ENCODE results near the gene EREG. TPM values are rescaled to one million over a fixed set of nuclear protein-coding genes. Genes with fewer than 3 reads are reported as not detected.

Gene EREG
- total RNA-seq, 2 experiments from 2014 or later = not detected

DNA sequence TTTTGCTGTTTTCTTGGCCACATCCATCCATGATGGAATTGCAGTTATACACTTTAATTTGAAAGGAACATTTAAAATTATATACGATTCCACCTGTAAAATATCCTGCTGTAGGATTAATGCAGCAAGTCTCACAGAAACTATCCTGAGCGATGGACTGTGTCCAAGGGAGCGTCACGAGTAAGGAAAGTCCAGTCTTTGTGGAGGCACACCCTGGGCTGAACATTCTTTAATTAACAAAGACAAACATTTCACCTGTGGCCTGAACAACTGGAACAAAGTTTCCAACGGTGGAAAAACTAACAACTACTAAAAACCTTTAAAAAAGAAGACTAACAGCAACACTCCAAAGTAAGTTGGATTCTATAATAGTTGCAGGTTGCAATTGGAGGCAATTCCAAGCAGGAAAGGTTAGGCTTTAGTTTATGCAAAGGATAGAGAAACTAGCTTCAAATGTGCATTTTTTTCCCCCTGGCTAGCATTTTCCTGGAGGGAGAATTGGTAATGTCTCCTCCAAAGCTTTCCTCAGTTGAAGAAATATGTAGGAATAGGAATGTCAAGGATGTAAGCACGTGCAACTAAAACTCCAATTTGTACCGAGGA lies 11.0 kb downstream of the EREG start:
- H3K27ac Mint-ChIP-seq = no peak overlapping the region
- ATAC-seq (no peak), DNase-seq (no peak)
- no peaks in the 10 kb centered on the region for H3K4me1 Mint-ChIP-seq (ENCODE audit: low read depth)
- H3K9me3 Mint-ChIP-seq (ENCODE audit: insufficient read depth) = no peaks in the 10 kb centered on the region
- CTCF ChIA-PET = interaction anchor here (0.6 to 4.0 kb wide), 6 partner anchors 56 to 247 kb away, joined by 3 to 27 read pairs (median 4); no protein-coding TSS in a partner anchor
- H3K4me3 Mint-ChIP-seq = no peak overlapping the region
- H3K27me3 Mint-ChIP-seq (ENCODE audit: low read depth) = peaks cover 6% of the 10 kb centered on the region
- H3K36me3 Mint-ChIP-seq (ENCODE audit: low read depth) = no peaks in the 10 kb centered on the region
- POLR2A ChIA-PET = no interaction called here

DNA sequence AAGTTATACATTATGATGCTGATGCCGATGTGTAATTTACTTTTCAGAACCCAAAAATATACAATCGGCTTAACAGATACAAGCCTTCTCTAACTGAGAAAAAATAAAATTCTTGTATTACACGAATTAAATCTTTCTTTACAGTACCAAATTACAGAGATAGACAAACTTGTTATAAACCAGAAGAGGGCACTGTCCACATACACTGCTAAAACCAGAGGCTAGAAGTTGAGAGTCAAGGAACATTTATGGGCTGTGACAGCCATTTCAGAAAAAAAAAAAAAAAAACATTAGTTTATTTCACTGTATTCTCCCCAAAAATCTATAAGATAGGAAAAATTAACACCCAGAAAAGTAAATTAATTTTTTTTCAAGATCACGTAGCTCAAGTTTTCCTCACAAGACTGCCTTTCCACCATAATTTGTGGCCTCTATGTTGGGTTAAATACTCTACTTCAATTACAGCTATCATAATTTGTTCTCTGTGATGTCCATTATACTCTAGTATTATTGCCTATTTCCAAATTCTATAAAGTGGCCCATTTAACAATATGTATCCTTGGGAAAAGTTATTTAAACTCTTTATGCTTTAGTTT lies 12.0 kb downstream of the EREG start:
- ATAC-seq = no peak

DNA sequence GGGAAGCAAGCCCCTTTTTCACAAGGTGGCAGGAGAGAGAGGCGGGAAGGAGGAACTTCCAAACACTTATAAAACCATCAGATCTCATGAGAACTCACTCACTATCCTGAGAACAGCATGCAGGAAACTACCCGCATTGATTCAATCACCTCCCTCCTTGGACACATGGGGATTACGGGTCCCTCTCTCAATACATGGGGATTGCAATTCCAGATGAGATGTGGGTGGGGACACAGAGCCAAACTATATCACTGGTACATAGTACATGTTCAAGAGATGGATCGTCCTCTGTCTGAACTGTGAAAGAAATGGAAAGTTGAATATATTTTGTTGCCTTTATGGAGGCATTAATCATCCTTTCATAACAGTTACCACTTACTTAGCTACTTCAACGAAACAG lies 12.8 kb downstream of the EREG start:
- Mint-ChIP-seq H3K4me3 (no peak overlapping the region), H3K27ac (no peak overlapping the region), H3K27me3 (ENCODE audit: low read depth) (peaks cover 6% of the 10 kb centered on the region), H3K36me3 (ENCODE audit: low read depth) (no peaks in the 10 kb centered on the region), H3K9me3 (ENCODE audit: insufficient read depth) (no peaks in the 10 kb centered on the region), H3K4me1 (ENCODE audit: low read depth) (no peaks in the 10 kb centered on the region)
- ATAC-seq (no peak), DNase-seq (no peak)
- POLR2A ChIA-PET = no interaction called here
- CTCF ChIA-PET = interaction anchor here (0.9 to 4.0 kb wide), 5 partner anchors 13 to 297 kb away, joined by 3 to 27 read pairs (median 4); no protein-coding TSS in a partner anchor

More for the DNA sequence above, 12.0 kb downstream of the EREG start:
- H3K36me3 Mint-ChIP-seq (ENCODE audit: low read depth) = no peaks in the 10 kb centered on the region
- H3K4me1 Mint-ChIP-seq (ENCODE audit: low read depth) = no peaks in the 10 kb centered on the region
- H3K27ac Mint-ChIP-seq = no peak overlapping the region
- no peak for DNase-seq
- H3K4me3 Mint-ChIP-seq = no peak overlapping the region
- POLR2A ChIA-PET = no interaction called here
- CTCF ChIA-PET = interaction anchor here (1.5 to 4.0 kb wide), 4 partner anchors 57 to 246 kb away, joined by 3 to 27 read pairs (median 11); no protein-coding TSS in a partner anchor
- H3K9me3 Mint-ChIP-seq (ENCODE audit: insufficient read depth) = no peaks in the 10 kb centered on the region
- H3K27me3 Mint-ChIP-seq (ENCODE audit: low read depth) = peaks cover 6% of the 10 kb centered on the region

DNA sequence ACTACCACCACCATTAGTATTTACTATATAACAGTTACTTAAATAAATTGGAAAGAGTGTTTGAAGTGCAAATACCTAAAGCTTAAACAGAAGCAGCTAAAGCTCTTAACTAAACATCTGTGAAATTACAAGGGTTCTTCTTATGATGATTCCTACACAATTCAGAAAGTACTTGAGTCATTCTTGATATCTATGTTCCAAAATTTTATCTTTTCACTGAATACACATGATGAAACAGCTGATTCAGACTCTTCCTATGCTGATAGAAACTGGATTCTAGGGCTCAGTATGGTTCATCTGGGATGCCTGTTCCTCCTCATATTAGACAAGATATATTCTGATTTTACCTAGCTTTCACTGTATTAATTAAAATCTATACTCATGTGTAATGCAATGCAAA lies 13.6 kb downstream of the EREG start:
- H3K36me3 Mint-ChIP-seq (ENCODE audit: low read depth) = no peaks in the 10 kb centered on the region
- H3K27ac Mint-ChIP-seq = no peak overlapping the region
- peaks cover 6% of the 10 kb centered on the region for H3K27me3 Mint-ChIP-seq (ENCODE audit: low read depth)
- ChIA-PET POLR2A (no interaction called here), CTCF (interaction anchor here (0.9 to 4.0 kb wide), 5 partner anchors 12 to 296 kb away, joined by 3 to 27 read pairs (median 4); no protein-coding TSS in a partner anchor)
- no peaks in the 10 kb centered on the region for H3K4me1 Mint-ChIP-seq (ENCODE audit: low read depth)
- H3K4me3 Mint-ChIP-seq = no peak overlapping the region
- DNase-seq (no peak), ATAC-seq (no peak)
- no peaks in the 10 kb centered on the region for H3K9me3 Mint-ChIP-seq (ENCODE audit: insufficient read depth)

DNA sequence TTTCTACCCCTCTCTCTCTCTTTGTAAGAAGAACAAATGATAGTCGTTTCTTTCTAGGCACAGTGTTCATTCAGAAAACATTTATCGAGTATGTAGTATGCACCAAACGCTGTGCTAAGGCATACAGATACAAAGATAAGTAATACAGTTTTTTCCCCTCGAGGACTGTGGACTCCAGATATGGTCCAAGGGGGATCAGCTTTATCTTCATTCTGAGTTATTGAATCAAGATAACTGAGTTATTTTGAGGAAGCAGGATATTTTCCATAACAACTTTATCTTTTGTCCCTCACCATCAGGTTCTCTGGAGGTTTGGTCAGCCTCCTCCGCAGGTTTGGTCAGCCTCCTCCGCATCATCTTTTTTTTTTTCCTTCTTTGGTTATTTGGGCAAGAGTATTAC lies 15.0 kb downstream of the EREG start:
- POLR2A ChIA-PET = no interaction called here
- H3K27me3 Mint-ChIP-seq (ENCODE audit: low read depth) = peaks cover 6% of the 10 kb centered on the region
- no peaks in the 10 kb centered on the region for H3K9me3 Mint-ChIP-seq (ENCODE audit: insufficient read depth)
- CTCF ChIA-PET = interaction anchor here (0.7 kb wide), 1 partner anchor 60 kb away, joined by 3 read pairs; no protein-coding TSS in a partner anchor
- no peaks in the 10 kb centered on the region for H3K36me3 Mint-ChIP-seq (ENCODE audit: low read depth)
- no peak for ATAC-seq
- no peak overlapping the region for H3K27ac Mint-ChIP-seq
- no peak for DNase-seq
- H3K4me1 Mint-ChIP-seq (ENCODE audit: low read depth) = no peaks in the 10 kb centered on the region
- H3K4me3 Mint-ChIP-seq = no peak overlapping the region

DNA sequence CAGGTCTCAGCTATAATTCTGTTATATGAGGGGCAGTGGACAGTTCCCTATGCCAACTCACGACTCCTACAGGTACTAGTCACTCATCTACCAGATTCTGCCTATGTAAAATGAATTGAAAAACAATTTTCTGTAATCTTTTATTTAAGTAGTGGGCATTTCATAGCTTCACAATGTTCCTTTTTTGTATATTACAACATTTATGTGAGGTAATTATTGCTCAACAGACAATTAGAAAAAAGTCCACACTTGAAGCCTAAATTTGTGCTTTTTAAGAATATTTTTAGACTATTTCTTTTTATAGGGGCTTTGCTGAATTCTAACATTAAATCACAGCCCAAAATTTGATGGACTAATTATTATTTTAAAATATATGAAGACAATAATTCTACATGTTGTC lies 20.4 kb downstream of the EREG start:
- CTCF ChIA-PET = no interaction called here
- H3K9me3 Mint-ChIP-seq (ENCODE audit: insufficient read depth) = no peaks in the 10 kb centered on the region
- no peak for DNase-seq
- no peak overlapping the region for H3K27ac Mint-ChIP-seq
- POLR2A ChIA-PET = interaction anchor here (0.6 kb wide), 1 partner anchor 1043 kb away, joined by 3 read pairs; no protein-coding TSS in a partner anchor
- no peak for ATAC-seq
- H3K36me3 Mint-ChIP-seq (ENCODE audit: low read depth) = no peaks in the 10 kb centered on the region
- H3K27me3 Mint-ChIP-seq (ENCODE audit: low read depth) = no peaks in the 10 kb centered on the region
- H3K4me1 Mint-ChIP-seq (ENCODE audit: low read depth) = no peaks in the 10 kb centered on the region
- no peak overlapping the region for H3K4me3 Mint-ChIP-seq

DNA sequence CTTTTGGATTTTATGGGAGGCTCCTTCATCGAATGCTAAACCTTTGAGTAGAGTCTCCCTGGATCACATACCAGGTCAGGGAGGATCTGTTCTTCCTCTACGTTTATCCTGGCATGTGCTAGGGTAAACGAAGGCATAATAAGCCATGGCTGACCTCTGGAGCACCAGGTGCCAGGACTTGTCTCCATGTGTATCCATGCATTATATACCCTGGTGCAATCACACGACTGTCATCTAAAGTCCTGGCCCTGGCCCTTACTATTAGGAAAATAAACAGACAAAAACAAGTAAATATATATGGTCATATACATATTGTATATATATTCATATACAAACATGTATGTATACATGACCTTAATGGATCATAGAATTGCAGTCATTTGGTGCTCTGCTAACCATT lies 21.2 kb downstream of the EREG start:
- Mint-ChIP-seq H3K36me3 (ENCODE audit: low read depth) (no peaks in the 10 kb centered on the region), H3K4me1 (ENCODE audit: low read depth) (no peaks in the 10 kb centered on the region), H3K4me3 (no peak overlapping the region), H3K9me3 (ENCODE audit: insufficient read depth) (no peaks in the 10 kb centered on the region), H3K27me3 (ENCODE audit: low read depth) (no peaks in the 10 kb centered on the region), H3K27ac (no peak overlapping the region)
- ATAC-seq (no peak), DNase-seq (no peak)
- POLR2A ChIA-PET = no interaction called here
- CTCF ChIA-PET = no interaction called here

DNA sequence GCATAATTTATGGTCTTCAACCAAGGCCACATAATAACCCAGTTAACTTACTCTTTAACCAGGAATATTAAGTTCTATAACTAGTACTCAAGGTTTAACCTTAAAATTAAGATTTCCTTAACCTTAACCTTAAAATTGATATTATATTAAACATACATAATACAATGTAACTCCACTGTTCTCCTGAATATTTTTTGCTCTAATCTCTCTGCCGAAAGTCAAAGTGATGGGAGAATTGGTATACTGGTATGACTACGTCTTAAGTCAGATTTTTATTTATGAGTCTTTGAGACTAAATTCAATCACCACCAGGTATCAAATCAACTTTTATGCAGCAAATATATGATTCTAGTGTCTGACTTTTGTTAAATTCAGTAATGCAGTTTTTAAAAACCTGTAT lies 22.8 kb downstream of the EREG start:
- no peak overlapping the region for H3K27ac Mint-ChIP-seq
- no peaks in the 10 kb centered on the region for H3K9me3 Mint-ChIP-seq (ENCODE audit: insufficient read depth)
- ChIA-PET CTCF (no interaction called here), POLR2A (no interaction called here)
- H3K4me1 Mint-ChIP-seq (ENCODE audit: low read depth) = no peaks in the 10 kb centered on the region
- ATAC-seq (no peak), DNase-seq (no peak)
- no peaks in the 10 kb centered on the region for H3K36me3 Mint-ChIP-seq (ENCODE audit: low read depth)
- H3K27me3 Mint-ChIP-seq (ENCODE audit: low read depth) = peaks cover 2% of the 10 kb centered on the region
- H3K4me3 Mint-ChIP-seq = no peak overlapping the region

DNA sequence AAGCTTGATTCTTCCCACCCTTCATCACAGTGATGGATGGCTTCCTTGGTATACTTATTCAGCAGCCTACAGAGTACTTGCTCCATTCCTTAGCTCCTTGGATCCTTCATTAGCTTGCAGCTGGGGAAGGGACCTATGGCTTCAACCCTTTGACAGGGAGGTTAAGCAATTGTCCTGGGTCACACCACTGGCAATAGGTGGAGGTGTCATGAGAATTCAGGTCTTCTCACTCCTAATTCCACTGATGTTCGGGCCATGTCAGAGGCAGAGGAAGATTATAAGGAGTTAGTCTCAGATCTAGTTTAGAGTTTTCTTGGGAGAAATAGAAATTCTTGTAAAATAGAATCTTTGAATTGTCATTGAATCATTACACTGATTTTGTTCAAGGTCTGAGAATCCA lies 24.5 kb downstream of the EREG start:
- ATAC-seq (no peak), DNase-seq (no peak)
- no peaks in the 10 kb centered on the region for H3K36me3 Mint-ChIP-seq (ENCODE audit: low read depth)
- H3K4me1 Mint-ChIP-seq (ENCODE audit: low read depth) = no peaks in the 10 kb centered on the region
- H3K27me3 Mint-ChIP-seq (ENCODE audit: low read depth) = peaks cover 2% of the 10 kb centered on the region
- H3K9me3 Mint-ChIP-seq (ENCODE audit: insufficient read depth) = no peaks in the 10 kb centered on the region
- POLR2A ChIA-PET = no interaction called here
- no peak overlapping the region for H3K4me3 Mint-ChIP-seq
- CTCF ChIA-PET = no interaction called here
- no peak overlapping the region for H3K27ac Mint-ChIP-seq

DNA sequence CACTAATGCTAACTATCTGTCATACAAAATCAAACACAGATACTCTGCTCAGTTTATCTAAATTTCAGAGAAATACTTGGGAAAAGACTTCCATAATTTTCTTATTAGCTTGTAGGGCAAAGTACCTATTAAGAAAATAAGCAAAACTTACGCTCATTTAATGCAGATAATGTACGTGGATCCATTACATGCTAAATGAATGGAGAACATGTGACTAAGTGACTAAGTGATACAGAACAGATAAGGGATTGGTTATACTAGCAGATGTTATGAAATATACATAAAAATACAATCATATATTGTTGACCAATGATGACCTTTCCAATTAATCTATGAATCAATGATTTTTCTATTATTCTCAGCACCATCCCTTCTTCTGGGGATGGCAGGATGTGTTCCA lies 25.7 kb downstream of the EREG start:
- H3K36me3 Mint-ChIP-seq (ENCODE audit: low read depth) = no peaks in the 10 kb centered on the region
- no peak for DNase-seq
- no peaks in the 10 kb centered on the region for H3K9me3 Mint-ChIP-seq (ENCODE audit: insufficient read depth)
- ChIA-PET CTCF (interaction anchor here (0.9 kb wide), 1 partner anchor 12 kb away, joined by 3 read pairs; no protein-coding TSS in a partner anchor), POLR2A (no interaction called here)
- H3K4me1 Mint-ChIP-seq (ENCODE audit: low read depth) = no peaks in the 10 kb centered on the region
- peaks cover 2% of the 10 kb centered on the region for H3K27me3 Mint-ChIP-seq (ENCODE audit: low read depth)
- H3K27ac Mint-ChIP-seq = no peak overlapping the region
- H3K4me3 Mint-ChIP-seq = no peak overlapping the region
- ATAC-seq = no peak

DNA sequence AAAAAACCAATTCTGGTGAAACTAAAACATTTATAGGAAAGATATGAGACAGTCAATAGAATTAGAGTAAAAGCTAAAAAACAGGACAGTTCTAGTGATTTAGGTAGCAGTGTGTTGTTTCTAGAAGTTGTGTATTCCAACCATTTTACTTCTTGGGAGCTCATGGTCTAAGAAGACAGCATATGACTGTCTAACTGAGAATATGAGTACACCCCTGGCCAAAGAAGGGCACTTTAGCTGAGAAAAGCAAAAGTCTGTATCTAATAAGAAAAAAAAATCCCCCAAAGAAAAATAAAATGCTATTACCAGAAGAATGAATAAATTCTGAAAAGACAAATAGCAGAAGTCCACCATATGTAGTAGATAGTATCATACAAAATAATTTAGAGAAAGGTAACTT lies 26.4 kb downstream of the EREG start:
- Mint-ChIP-seq H3K4me1 (ENCODE audit: low read depth) (no peaks in the 10 kb centered on the region), H3K9me3 (ENCODE audit: insufficient read depth) (no peaks in the 10 kb centered on the region), H3K4me3 (no peak overlapping the region), H3K27ac (no peak overlapping the region), H3K36me3 (ENCODE audit: low read depth) (no peaks in the 10 kb centered on the region), H3K27me3 (ENCODE audit: low read depth) (peaks cover 2% of the 10 kb centered on the region)
- ChIA-PET CTCF (interaction anchor here (0.7 to 0.9 kb wide), 2 partner anchors 13 to 284 kb away, joined by 3 read pairs; no protein-coding TSS in a partner anchor), POLR2A (no interaction called here)
- DNase-seq = no peak
- no peak for ATAC-seq

DNA sequence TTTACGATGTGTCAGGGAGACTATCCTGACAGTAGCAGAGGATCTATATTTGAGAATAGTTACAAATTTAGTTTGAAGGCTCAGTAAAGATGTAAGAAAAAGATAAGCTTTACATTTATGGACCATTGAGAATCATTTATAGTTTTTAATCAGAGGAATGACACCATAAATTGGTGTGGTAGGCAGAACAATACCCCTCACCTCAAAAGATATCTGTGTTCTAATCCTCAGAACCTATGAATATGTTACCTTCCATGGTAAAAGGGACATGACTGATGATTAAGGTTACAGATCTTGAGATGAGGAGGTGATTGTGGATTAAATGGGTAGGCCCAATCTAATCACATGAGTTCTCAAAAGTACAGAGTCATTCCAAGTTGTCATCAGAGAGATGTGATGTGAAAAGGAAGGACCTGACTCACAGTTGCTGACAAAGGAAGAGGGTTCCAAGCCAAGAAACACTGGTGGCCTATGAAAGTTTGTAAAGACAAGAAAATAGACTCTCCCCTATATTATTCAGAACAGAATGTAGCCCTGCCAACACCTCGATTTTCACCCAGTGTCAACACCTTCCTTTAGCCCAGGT lies 27.0 kb downstream of the EREG start:
- POLR2A ChIA-PET = no interaction called here
- CTCF ChIA-PET = interaction anchor here (0.7 kb wide), 1 partner anchor 284 kb away, joined by 3 read pairs; no protein-coding TSS in a partner anchor

More for the DNA sequence above, 27.0 kb downstream of the EREG start:
- no peak overlapping the region for H3K27ac Mint-ChIP-seq
- DNase-seq (no peak), ATAC-seq (no peak)
- peaks cover 2% of the 10 kb centered on the region for H3K27me3 Mint-ChIP-seq (ENCODE audit: low read depth)
- H3K9me3 Mint-ChIP-seq (ENCODE audit: insufficient read depth) = no peaks in the 10 kb centered on the region
- H3K36me3 Mint-ChIP-seq (ENCODE audit: low read depth) = no peaks in the 10 kb centered on the region
- no peaks in the 10 kb centered on the region for H3K4me1 Mint-ChIP-seq (ENCODE audit: low read depth)
- H3K4me3 Mint-ChIP-seq = no peak overlapping the region

Data from activated CD8-positive, alpha-beta T cell treated with anti-CD3 and anti-CD28 coated beads, Interleukin-2, amount 10 ng/mL, durations not matched to agents 7 days and 5 days (primary cell).